D341Med (cell line): Measurements from ENCODE around the gene CSNK1D.

Experiments
- DNase-seq: peaks from one replicate; pipeline ENCODE4 v3.0.0; 2012; ENCODE audit warnings: low spot score

CSNK1D gene

GRCh38 chr17:82252511-82253178 is 20.9 kb downstream of the CSNK1D start:
- no peak for DNase-seq

DNA sequence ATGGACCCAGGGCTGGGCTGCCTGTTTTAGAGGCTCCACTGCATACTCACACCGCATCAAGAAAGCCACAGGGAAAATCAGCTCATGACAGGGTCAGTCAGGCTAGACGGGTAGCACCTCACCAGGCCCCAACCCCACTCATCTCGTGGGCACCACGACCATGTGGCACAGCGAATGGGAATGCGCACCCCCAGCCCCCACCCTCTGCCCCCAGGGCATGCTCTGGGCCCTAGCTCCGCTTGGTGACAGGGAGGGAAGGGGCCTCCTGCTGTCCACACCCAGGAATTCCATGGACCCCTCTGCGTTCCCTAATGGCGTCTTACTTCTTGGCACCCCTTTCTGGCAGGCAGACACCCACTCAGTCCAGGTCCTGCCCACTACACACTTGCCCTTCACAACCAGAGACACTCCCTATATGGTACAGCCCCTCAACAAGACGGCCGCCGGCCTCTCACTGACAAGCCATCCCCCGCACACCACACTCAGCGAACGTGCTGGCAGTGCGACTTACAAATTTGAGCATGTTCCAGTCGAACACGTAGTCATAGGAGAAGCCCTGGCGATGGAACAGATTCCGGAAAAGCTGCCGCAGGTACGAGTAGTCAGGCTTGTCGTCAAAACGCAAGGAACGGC is 22.5 kb downstream of the CSNK1D start:
- no peak for DNase-seq

DNA sequence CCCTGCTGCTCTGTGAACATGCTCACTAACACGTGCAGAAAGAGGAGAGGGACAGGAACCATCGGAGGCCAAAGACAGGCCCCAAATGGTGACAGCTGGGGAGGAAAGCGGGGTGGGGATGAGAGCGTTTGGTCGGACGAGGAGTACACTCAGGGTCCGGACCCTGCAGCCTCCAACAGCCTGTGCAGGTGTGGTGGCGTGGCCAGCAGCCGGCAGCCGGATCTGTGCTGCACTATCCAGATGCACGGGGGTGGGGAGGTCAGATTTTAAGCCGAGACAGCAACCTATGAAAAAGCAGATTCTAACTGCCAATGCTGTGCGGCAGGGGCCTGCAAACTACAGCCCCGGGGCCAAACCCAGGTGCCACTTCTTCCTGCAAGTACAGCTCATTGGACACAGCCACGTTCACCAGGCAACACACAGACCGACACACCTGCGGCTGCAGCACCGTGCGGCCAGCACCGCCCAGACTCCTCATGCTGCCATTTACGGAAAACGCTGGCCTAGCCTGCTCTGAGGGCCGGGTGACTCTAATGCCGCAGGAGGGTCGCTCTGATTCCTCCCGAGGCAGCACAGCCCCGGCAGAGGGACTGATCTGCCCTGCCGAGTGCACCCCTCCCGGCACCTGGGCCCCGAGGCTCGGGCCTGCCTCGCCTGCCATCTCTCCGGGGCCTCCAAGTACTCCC is 23.5 kb downstream of the CSNK1D start:
- no peak for DNase-seq

- no peak for DNase-seq
Observed at GRCh38 chr17:82248815-82249674, 24.5 kb downstream of the CSNK1D start.

GRCh38 chr17:82247856-82248671 is 25.4 kb downstream of the CSNK1D start:
- no peak for DNase-seq

DNA sequence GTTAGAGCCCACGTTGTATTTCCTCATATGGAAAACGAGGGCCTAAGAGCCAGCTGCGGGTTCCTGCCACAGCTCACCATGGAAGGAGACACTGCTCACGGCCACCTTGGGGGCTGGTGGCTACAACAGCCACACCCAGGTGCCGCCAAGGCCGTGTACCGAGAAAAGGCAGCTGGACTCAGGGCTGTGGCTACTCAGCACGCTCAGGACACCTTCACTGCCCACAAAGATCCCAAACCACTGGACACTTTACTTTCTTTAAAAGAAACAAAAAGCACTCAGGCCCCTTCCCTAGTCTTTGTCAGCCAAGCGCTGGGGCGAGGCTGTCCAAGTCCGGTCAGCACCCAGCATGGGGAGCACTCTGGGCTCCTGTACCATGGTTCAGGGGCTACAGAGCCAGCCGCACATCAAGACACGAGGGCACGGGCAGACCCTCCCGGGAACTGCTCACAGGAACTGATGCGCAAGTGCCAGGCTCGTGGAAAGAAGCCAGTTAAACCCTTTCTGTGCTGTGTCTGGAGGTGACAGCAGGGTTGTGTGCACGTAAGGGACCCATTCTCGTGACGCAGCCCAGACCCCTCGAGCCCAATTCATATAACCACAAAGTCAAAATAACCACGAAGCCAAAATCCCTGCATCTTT is 26.2 kb downstream of the CSNK1D start:
- DNase-seq: no peak

GRCh38 chr17:82246365-82247181 is 26.9 kb downstream of the CSNK1D start:
- DNase-seq: no peak

DNA sequence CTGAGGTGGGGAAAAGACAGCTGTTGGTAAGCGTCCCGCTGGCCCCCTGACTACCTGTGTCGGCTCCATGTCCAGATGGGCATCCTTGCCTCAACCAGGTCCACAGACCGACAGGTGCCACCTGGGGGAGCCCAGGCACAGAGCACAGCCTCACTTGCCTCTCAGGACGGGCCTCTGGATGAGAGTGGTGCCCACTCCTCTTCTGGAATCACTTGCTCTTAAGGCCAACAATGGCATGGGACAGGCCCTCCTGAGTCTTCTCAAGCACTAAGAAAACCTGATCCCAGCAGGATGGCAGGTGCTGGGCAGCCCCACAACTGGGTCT is 27.5 kb downstream of the CSNK1D start:
- DNase-seq: no peak

- no peak for DNase-seq
Observed at GRCh38 chr17:82245134-82246039, 28.1 kb downstream of the CSNK1D start.

GRCh38 chr17:82244413-82245133 is 28.9 kb downstream of the CSNK1D start:
- peak; percentile 84 for DNase-seq

DNA sequence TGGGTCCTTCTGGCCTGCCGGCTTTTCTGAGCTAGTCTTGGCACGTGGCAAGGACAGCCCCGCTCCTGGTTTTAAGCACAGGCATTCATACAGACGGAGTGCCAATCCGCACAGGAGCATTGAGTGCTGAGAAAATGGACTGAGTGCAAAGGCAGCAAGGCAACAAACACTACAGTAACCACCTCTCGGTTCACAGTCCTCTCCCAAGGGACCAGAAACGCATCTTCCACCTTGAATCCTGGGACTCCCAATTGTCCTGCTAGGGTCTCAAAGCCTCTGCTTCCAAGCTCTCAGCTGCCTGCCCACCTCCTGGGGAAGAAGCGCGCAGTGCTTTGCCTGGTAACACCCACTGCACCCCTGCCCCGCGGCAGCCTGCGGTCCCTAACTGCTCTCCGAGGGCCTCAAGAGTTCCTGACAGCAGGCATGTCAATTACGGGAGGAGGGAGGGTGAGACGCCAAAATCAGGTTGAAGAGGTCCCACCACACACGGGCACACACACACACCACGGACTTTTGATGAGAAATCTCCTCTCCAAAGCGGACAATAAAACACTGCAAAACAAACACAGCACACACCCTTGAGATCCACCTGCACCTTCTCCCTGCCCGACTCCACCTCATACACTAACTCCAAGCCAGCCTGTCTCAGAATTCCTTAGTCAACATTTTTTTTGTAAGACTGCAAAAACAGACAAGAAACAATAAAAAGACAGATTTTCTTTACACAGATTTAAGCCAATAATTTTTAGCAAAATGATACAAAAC is 29.7 kb downstream of the CSNK1D start:
- DNase-seq: no peak

DNA sequence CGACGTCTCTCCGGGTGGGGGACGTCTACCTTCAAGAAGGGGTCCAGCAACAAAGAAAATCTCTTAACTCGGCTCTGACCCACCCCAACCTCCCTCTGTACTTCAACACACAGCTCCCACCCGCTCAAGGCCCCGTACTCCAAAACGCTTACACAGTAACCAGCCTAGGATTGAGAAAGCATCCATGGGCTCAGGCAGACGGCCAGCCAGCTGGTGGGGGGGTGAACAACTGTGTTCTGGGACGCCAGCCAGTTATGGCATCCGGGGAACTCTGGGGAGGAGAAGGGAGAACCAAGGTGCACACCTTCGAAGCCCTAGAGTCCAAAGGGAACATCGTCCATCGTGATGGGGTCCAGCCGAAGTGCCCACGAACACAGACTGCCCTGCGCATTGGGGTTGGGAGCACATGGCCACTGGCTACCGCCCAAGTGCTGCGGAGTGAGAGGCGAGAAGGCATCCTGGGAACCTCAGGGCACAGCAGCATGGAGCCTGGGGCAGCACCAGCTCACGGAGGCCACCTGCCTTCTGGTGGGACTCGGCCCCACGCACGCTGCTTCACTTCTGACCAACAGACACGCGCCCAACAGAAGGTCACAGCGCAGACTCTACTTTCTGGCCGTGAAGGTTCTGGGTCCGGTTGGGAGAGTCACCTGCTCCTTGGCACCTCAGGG is 30.4 kb downstream of the CSNK1D start:
- peak; percentile 76 for DNase-seq

DNA sequence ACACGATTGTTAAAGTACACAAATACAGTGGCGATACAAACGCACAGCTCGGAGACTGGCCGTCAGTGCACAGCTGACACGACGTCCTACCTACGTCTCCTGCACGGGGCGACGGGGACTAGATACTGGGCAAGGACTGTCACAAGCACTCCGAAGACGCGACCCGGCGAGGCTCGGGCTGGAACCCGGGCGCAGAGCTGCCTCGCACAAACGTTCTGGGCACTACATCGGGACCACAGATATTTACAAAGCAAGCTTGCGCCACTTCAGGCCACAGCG is 30.9 kb downstream of the CSNK1D start:
- no peak for DNase-seq

GRCh38 chr17:82241926-82242697 is 31.4 kb downstream of the CSNK1D start:
- no peak for DNase-seq

- no peak for DNase-seq
Observed at GRCh38 chr17:82241183-82241925, 32.1 kb downstream of the CSNK1D start.
